GM12878 (cell line): Measurements from ENCODE around the gene TRUB1.
"Not testable (repeated sequence)": the region's sequence is repeated elsewhere in the genome, so short reads cannot be mapped to it uniquely, and the experiment has no call there.

Experiments
- BCL11A ChIP-seq: IDR thresholded peaks from 2 replicates; pipeline ENCODE4 v1.6.1; 2011; ENCODE audit warnings: low read depth, low read length
- CBX5 ChIP-seq: sonication (generic); IDR thresholded peaks from 2 replicates; pipeline ENCODE4 v1.6.1; 2016; ENCODE audit warnings: low read depth, moderate library complexity, mild to moderate bottlenecking, inconsistent platforms
- CHD4 ChIP-seq: fragments of 200-600 bp; sonication (generic); IDR thresholded peaks from 2 replicates; pipeline ENCODE4 v1.6.1; 2016; ENCODE audit warnings: mild to moderate bottlenecking
- CREB1 ChIP-seq: IDR thresholded peaks from 2 replicates; pipeline ENCODE4 v1.6.1; 2012; ENCODE audit warnings: low read depth, mild to moderate bottlenecking, inconsistent platforms
- CTCF ChIP-seq, 3 experiments: IDR thresholded peaks in 2 of 3; conservative IDR thresholded peaks in 1 of 3; 2 replicates each; pipeline ENCODE4 v1.5.1; 2011; ENCODE audit warnings: low read depth in 3 of 3, low read length in 3 of 3, mild to moderate bottlenecking in 3 of 3, control low read depth in 2 of 3, moderate library complexity in 2 of 3, inconsistent platforms in 1 of 3, mixed read lengths in 1 of 3; ENCODE audit not compliant: control insufficient read depth in 2 of 3, insufficient read depth in 1 of 3; ENCODE audit errors: extremely low read depth in 1 of 3
- KAT2A ChIP-seq: conservative IDR thresholded peaks from 2 replicates; pipeline ENCODE4 v1.6.1; 2011; ENCODE audit warnings: low read depth, low read length; ENCODE audit not compliant: control insufficient read depth
- POLR2AphosphoS5 ChIP-seq: IDR thresholded peaks from 2 replicates; pipeline ENCODE4 v1.6.1; 2011; ENCODE audit warnings: mild to moderate bottlenecking, low read length, inconsistent platforms
- RAD21 ChIP-seq: IDR thresholded peaks from 2 replicates; pipeline ENCODE4 v1.6.1; 2011; ENCODE audit warnings: mild to moderate bottlenecking, low read depth, low read length, moderate library complexity; ENCODE audit not compliant: insufficient read depth
- RFX5 ChIP-seq: IDR thresholded peaks from 2 replicates; pipeline ENCODE4 v1.6.1; 2011; ENCODE audit warnings: low read depth, low read length, improper control_type of control experiment
- YY1 ChIP-seq: IDR thresholded peaks from 2 replicates; pipeline ENCODE4 v1.6.1; 2011; ENCODE audit warnings: low read depth, mild to moderate bottlenecking, low read length
- ZNF274 ChIP-seq: IDR thresholded peaks from one replicate; pipeline ENCODE4 v1.8.0; 2011; ENCODE audit not compliant: insufficient read length, insufficient read depth
- TF ChIP-seq, protein P1 (sequence below): fragments of 450-650 bp; IDR thresholded peaks from 2 replicates; pipeline ENCODE4 v1.6.1; 2016; ENCODE audit warnings: mild to moderate bottlenecking
- TF ChIP-seq, protein P2 (sequence below): IDR thresholded peaks from 2 replicates; pipeline ENCODE4 v1.6.1; 2012; ENCODE audit warnings: low read length, inconsistent platforms
- TF ChIP-seq, protein P3 (sequence below): IDR thresholded peaks from 2 replicates; pipeline ENCODE4 v1.6.1; 2012; ENCODE audit warnings: low read depth, low read length, improper control_type of control experiment

- TF ChIP-seq RAD21; RFX5; CREB1; CTCF (IDR thresholded peaks at IDR 0.05 in 2 of 3, conservative IDR thresholded peaks at IDR 0.05 in 1 of 3; ENCODE audit: control insufficient read depth in 2 of 3, extremely low read depth in 1 of 3, insufficient read depth in 1 of 3, low read depth in 3 of 3, low read length in 3 of 3); CHD4; POLR2AphosphoS5; KAT2A; CBX5; YY1; BCL11A; ZNF274: not testable (repeated sequence)
- TF ChIP-seq, protein P1, sequence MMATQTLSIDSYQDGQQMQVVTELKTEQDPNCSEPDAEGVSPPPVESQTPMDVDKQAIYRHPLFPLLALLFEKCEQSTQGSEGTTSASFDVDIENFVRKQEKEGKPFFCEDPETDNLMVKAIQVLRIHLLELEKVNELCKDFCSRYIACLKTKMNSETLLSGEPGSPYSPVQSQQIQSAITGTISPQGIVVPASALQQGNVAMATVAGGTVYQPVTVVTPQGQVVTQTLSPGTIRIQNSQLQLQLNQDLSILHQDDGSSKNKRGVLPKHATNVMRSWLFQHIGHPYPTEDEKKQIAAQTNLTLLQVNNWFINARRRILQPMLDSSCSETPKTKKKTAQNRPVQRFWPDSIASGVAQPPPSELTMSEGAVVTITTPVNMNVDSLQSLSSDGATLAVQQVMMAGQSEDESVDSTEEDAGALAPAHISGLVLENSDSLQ = not testable (repeated sequence)
- TF ChIP-seq, protein P2, sequence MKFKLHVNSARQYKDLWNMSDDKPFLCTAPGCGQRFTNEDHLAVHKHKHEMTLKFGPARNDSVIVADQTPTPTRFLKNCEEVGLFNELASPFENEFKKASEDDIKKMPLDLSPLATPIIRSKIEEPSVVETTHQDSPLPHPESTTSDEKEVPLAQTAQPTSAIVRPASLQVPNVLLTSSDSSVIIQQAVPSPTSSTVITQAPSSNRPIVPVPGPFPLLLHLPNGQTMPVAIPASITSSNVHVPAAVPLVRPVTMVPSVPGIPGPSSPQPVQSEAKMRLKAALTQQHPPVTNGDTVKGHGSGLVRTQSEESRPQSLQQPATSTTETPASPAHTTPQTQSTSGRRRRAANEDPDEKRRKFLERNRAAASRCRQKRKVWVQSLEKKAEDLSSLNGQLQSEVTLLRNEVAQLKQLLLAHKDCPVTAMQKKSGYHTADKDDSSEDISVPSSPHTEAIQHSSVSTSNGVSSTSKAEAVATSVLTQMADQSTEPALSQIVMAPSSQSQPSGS = not testable (repeated sequence)
- TF ChIP-seq, protein P3, sequence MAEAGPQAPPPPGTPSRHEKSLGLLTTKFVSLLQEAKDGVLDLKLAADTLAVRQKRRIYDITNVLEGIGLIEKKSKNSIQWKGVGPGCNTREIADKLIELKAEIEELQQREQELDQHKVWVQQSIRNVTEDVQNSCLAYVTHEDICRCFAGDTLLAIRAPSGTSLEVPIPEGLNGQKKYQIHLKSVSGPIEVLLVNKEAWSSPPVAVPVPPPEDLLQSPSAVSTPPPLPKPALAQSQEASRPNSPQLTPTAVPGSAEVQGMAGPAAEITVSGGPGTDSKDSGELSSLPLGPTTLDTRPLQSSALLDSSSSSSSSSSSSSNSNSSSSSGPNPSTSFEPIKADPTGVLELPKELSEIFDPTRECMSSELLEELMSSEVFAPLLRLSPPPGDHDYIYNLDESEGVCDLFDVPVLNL = not testable (repeated sequence)
These were observed 41.0 kb upstream of the TRUB1 start for GRCh38 chr10:114897011-114897410.
